ENCODE data around the gene SERAC1.

The SERAC1 gene

DNA sequence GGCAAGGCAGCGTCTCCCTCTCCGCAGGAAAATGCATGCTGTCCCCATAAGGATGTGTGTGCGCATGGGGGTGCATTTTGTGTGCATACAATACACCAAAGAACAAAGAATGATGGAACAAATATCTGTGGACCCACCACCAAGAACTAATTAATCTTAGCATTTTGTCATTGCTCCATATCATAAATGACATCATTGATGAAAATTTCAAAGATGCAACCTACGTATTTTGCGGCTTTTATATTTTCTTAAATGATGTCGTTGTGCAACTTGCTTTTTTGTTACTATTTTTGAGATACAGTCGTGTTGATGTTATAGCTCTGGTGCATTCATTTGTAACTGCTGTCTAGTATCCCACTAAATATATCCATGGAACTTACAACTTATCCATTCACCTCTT, 89.7 kb downstream of the SERAC1 start (continued):
- TF ChIP-seq, protein P1, sequence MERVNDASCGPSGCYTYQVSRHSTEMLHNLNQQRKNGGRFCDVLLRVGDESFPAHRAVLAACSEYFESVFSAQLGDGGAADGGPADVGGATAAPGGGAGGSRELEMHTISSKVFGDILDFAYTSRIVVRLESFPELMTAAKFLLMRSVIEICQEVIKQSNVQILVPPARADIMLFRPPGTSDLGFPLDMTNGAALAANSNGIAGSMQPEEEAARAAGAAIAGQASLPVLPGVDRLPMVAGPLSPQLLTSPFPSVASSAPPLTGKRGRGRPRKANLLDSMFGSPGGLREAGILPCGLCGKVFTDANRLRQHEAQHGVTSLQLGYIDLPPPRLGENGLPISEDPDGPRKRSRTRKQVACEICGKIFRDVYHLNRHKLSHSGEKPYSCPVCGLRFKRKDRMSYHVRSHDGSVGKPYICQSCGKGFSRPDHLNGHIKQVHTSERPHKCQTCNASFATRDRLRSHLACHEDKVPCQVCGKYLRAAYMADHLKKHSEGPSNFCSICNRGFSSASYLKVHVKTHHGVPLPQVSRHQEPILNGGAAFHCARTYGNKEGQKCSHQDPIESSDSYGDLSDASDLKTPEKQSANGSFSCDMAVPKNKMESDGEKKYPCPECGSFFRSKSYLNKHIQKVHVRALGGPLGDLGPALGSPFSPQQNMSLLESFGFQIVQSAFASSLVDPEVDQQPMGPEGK (CRISPR knock-in tag; IDR thresholded peaks at IDR 0.05; ENCODE audit: borderline replicate concordance): no peak
- TF ChIP-seq ZNF70 (CRISPR knock-in tag; IDR thresholded peaks at IDR 0.05): no peak
- TF ChIP-seq, protein P2, sequence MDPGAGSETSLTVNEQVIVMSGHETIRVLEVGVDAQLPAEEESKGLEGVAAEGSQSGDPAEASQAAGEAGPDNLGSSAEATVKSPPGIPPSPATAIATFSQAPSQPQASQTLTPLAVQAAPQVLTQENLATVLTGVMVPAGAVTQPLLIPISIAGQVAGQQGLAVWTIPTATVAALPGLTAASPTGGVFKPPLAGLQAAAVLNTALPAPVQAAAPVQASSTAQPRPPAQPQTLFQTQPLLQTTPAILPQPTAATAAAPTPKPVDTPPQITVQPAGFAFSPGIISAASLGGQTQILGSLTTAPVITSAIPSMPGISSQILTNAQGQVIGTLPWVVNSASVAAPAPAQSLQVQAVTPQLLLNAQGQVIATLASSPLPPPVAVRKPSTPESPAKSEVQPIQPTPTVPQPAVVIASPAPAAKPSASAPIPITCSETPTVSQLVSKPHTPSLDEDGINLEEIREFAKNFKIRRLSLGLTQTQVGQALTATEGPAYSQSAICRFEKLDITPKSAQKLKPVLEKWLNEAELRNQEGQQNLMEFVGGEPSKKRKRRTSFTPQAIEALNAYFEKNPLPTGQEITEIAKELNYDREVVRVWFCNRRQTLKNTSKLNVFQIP (CRISPR knock-in tag; IDR thresholded peaks at IDR 0.05; ENCODE audit: borderline replicate concordance, low read depth): no peak
- no peak for TF ChIP-seq ARNTL (CRISPR knock-in tag; IDR thresholded peaks at IDR 0.05; ENCODE audit: borderline replicate concordance, low read depth)
- no peak for TF ChIP-seq ESRRG (CRISPR knock-in tag; IDR thresholded peaks at IDR 0.05)
- TF ChIP-seq ZNF8 (CRISPR knock-in tag; IDR thresholded peaks at IDR 0.05): no peak

DNA sequence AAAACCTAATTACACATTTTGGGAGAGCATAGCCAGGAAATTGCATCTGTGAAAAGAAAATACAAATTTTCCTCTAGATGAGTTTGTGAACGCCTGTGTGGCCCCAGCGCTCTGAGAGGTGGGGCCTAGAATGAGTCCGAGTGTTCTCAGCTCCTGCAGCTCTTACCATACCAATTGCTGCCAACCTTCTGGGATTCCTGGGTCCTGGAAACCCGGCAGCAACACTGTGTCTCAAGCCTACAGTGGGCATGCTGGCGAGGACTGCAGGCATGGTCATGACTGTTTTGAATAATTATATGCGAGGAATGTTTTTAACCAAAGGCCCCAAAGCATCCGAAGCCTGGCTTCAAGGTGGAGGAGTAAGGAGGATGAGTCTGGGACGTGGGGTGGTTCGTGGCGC, 90.4 kb downstream of the SERAC1 start:
- TF ChIP-seq OSR1 (CRISPR knock-in tag; IDR thresholded peaks at IDR 0.05): no peak
- TF ChIP-seq, protein P2 (CRISPR knock-in tag; IDR thresholded peaks at IDR 0.05; ENCODE audit: borderline replicate concordance, low read depth): no peak
- TF ChIP-seq, protein P3, sequence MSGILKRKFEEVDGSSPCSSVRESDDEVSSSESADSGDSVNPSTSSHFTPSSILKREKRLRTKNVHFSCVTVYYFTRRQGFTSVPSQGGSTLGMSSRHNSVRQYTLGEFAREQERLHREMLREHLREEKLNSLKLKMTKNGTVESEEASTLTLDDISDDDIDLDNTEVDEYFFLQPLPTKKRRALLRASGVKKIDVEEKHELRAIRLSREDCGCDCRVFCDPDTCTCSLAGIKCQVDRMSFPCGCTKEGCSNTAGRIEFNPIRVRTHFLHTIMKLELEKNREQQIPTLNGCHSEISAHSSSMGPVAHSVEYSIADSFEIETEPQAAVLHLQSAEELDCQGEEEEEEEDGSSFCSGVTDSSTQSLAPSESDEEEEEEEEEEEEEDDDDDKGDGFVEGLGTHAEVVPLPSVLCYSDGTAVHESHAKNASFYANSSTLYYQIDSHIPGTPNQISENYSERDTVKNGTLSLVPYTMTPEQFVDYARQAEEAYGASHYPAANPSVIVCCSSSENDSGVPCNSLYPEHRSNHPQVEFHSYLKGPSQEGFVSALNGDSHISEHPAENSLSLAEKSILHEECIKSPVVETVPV (CRISPR knock-in tag; IDR thresholded peaks at IDR 0.05): no peak
- TF ChIP-seq ISL1 (CRISPR knock-in tag; IDR thresholded peaks at IDR 0.05): no peak
- no peak for TF ChIP-seq RARB (CRISPR knock-in tag; IDR thresholded peaks at IDR 0.05)
- TF ChIP-seq ZFP30 (CRISPR knock-in tag; IDR thresholded peaks at IDR 0.05): no peak
- no peak for TF ChIP-seq TOX (CRISPR knock-in tag; IDR thresholded peaks at IDR 0.05; ENCODE audit: borderline replicate concordance)
- TF ChIP-seq TCF4 (CRISPR knock-in tag; IDR thresholded peaks at IDR 0.05; ENCODE audit: borderline replicate concordance): no peak
- TF ChIP-seq PPARA (CRISPR knock-in tag; IDR thresholded peaks at IDR 0.05; ENCODE audit: borderline replicate concordance): no peak
- no peak for TF ChIP-seq ZFP3 (CRISPR knock-in tag; IDR thresholded peaks at IDR 0.05)
- no peak for TF ChIP-seq ZNF70 (CRISPR knock-in tag; IDR thresholded peaks at IDR 0.05)
- no peak for TF ChIP-seq ZNF565 (CRISPR knock-in tag; conservative IDR thresholded peaks at IDR 0.05; ENCODE audit: low read depth)
- TF ChIP-seq SNAI2 (CRISPR knock-in tag; IDR thresholded peaks at IDR 0.05): no peak

DNA sequence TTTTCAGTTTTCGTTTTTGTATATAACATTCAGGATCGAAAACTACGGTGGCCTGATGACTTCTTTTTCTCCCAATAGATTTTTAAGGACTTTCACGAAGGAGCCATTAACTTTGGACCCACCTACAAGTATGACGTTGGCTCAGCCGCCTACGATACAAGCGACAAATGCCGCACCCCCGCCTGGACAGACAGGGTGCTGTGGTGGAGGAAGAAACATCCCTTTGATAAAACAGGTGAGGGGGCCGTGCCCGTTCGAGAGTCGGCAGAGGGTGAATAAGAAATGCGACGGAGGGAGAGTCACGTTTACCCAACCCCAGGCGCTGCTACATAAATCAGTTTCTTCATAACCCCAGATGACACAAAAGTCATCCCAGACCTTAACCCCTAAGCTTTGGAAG, 91.5 kb downstream of the SERAC1 start:
- no peak for ATAC-seq
- TF ChIP-seq SNAI2 (CRISPR knock-in tag; IDR thresholded peaks at IDR 0.05) (no peak), RARB (CRISPR knock-in tag; IDR thresholded peaks at IDR 0.05) (no peak), OSR1 (CRISPR knock-in tag; IDR thresholded peaks at IDR 0.05) (no peak), TCF4 (CRISPR knock-in tag; IDR thresholded peaks at IDR 0.05; ENCODE audit: borderline replicate concordance) (no peak), ZFP30 (CRISPR knock-in tag; IDR thresholded peaks at IDR 0.05) (no peak), ZNF565 (CRISPR knock-in tag; conservative IDR thresholded peaks at IDR 0.05; ENCODE audit: low read depth) (no peak), ZC3H10 (CRISPR knock-in tag; IDR thresholded peaks at IDR 0.05) (no peak), ZNF70 (CRISPR knock-in tag; IDR thresholded peaks at IDR 0.05) (no peak), ARNTL (CRISPR knock-in tag; IDR thresholded peaks at IDR 0.05; ENCODE audit: borderline replicate concordance, low read depth) (no peak), GLIS3 (CRISPR knock-in tag; IDR thresholded peaks at IDR 0.05) (no peak)
- TF ChIP-seq, protein P4, sequence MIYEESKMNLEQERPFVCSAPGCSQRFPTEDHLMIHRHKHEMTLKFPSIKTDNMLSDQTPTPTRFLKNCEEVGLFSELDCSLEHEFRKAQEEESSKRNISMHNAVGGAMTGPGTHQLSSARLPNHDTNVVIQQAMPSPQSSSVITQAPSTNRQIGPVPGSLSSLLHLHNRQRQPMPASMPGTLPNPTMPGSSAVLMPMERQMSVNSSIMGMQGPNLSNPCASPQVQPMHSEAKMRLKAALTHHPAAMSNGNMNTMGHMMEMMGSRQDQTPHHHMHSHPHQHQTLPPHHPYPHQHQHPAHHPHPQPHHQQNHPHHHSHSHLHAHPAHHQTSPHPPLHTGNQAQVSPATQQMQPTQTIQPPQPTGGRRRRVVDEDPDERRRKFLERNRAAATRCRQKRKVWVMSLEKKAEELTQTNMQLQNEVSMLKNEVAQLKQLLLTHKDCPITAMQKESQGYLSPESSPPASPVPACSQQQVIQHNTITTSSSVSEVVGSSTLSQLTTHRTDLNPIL (CRISPR knock-in tag; IDR thresholded peaks at IDR 0.05; ENCODE audit: low read depth): no peak
- TF ChIP-seq, protein P1 (CRISPR knock-in tag; IDR thresholded peaks at IDR 0.05; ENCODE audit: borderline replicate concordance): no peak
- TF ChIP-seq, protein P5, sequence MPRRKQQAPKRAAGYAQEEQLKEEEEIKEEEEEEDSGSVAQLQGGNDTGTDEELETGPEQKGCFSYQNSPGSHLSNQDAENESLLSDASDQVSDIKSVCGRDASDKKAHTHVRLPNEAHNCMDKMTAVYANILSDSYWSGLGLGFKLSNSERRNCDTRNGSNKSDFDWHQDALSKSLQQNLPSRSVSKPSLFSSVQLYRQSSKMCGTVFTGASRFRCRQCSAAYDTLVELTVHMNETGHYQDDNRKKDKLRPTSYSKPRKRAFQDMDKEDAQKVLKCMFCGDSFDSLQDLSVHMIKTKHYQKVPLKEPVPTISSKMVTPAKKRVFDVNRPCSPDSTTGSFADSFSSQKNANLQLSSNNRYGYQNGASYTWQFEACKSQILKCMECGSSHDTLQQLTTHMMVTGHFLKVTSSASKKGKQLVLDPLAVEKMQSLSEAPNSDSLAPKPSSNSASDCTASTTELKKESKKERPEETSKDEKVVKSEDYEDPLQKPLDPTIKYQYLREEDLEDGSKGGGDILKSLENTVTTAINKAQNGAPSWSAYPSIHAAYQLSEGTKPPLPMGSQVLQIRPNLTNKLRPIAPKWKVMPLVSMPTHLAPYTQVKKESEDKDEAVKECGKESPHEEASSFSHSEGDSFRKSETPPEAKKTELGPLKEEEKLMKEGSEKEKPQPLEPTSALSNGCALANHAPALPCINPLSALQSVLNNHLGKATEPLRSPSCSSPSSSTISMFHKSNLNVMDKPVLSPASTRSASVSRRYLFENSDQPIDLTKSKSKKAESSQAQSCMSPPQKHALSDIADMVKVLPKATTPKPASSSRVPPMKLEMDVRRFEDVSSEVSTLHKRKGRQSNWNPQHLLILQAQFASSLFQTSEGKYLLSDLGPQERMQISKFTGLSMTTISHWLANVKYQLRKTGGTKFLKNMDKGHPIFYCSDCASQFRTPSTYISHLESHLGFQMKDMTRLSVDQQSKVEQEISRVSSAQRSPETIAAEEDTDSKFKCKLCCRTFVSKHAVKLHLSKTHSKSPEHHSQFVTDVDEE (CRISPR knock-in tag; IDR thresholded peaks at IDR 0.05): no peak

More for the DNA sequence above, 90.4 kb downstream of the SERAC1 start:
- no peak for ATAC-seq
